ENCODE data around the gene HSD17B8.

HSD17B8 gene

GRCh38 chr6:33204415-33205190 is at the start of gene HSD17B8:
Gene HSD17B8, plus strand, starts transcription at chr6:33204655. Its CDS starts 14 bp downstream, at chr6:33204669.
- Histone ChIP-seq H3K27me3 (ENCODE audit: control insufficient read depth in 2 of 2, insufficient read depth in 2 of 2, low read length in 2 of 2) (no peaks in the 10 kb centered on the region), H3K27ac (ENCODE audit: low read depth in 2 of 2, low read length in 2 of 2) (peak within 1 kb of the TSS; percentile 66 to 80), H3K9me3 (ENCODE audit: control insufficient read depth in 2 of 2, low read length in 2 of 2) (no peaks in the 10 kb centered on the region), H3K9ac (ENCODE audit: low read depth in 1 of 2, low read length in 2 of 2) (peak within 1 kb of the TSS; percentile 84 to 90), H3K36me3 (ENCODE audit: control insufficient read depth in 2 of 2, insufficient read depth in 2 of 2, low read length in 2 of 2) (peaks cover 22 to 25% of the 10 kb centered on the region in 2 donors), H3K4me1 (ENCODE audit: control insufficient read depth in 2 of 2, insufficient read depth in 2 of 2, low read length in 2 of 2) (peaks cover 35 to 39% of the 10 kb centered on the region in 2 donors), H3K4me3 (ENCODE audit: low read length in 2 of 2) (peak within 1 kb of the TSS; percentile 83 to 85)

GRCh38 chr6:33156561-33156960 is 47.9 kb upstream of the HSD17B8 start:
- H3K4me1 ChIP-seq (ENCODE audit: control insufficient read depth in 2 of 2, insufficient read depth in 2 of 2, low read length in 2 of 2), result peaks cover 6% of the 10 kb centered on the region in 2 donors
- H3K27ac ChIP-seq (ENCODE audit: low read depth in 2 of 2, low read length in 2 of 2), result no peak overlapping the region
- H3K9me3 ChIP-seq (ENCODE audit: control insufficient read depth in 2 of 2, low read length in 2 of 2), result no peaks in the 10 kb centered on the region
- H3K9ac ChIP-seq (ENCODE audit: low read depth in 1 of 2, low read length in 2 of 2), result no peak overlapping the region
- no peak overlapping the region for H3K4me3 ChIP-seq (ENCODE audit: low read length in 2 of 2)
- no peaks in the 10 kb centered on the region for H3K36me3 ChIP-seq (ENCODE audit: control insufficient read depth in 2 of 2, insufficient read depth in 2 of 2, low read length in 2 of 2)
- H3K27me3 ChIP-seq (ENCODE audit: control insufficient read depth in 2 of 2, insufficient read depth in 2 of 2, low read length in 2 of 2), result no peaks in the 10 kb centered on the region

- Histone ChIP-seq H3K9ac (ENCODE audit: low read depth in 1 of 2, low read length in 2 of 2) (no peak overlapping the region), H3K4me1 (ENCODE audit: control insufficient read depth in 2 of 2, insufficient read depth in 2 of 2, low read length in 2 of 2) (peaks cover 10% of the 10 kb centered on the region in 2 donors), H3K27me3 (ENCODE audit: control insufficient read depth in 2 of 2, insufficient read depth in 2 of 2, low read length in 2 of 2) (no peaks in the 10 kb centered on the region), H3K4me3 (ENCODE audit: low read length in 2 of 2) (no peak overlapping the region), H3K27ac (ENCODE audit: low read depth in 2 of 2, low read length in 2 of 2) (no peak overlapping the region), H3K36me3 (ENCODE audit: control insufficient read depth in 2 of 2, insufficient read depth in 2 of 2, low read length in 2 of 2) (no peaks in the 10 kb centered on the region), H3K9me3 (ENCODE audit: control insufficient read depth in 2 of 2, low read length in 2 of 2) (no peaks in the 10 kb centered on the region)
Observed at GRCh38 chr6:33156964-33157363, 47.5 kb upstream of the HSD17B8 start.

GRCh38 chr6:33160096-33160495 is 44.4 kb upstream of the HSD17B8 start:
- no peak overlapping the region for H3K9ac ChIP-seq (ENCODE audit: low read depth in 1 of 2, low read length in 2 of 2)
- no peak overlapping the region for H3K27ac ChIP-seq (ENCODE audit: low read depth in 2 of 2, low read length in 2 of 2)
- H3K9me3 ChIP-seq (ENCODE audit: control insufficient read depth in 2 of 2, low read length in 2 of 2), result no peaks in the 10 kb centered on the region
- H3K36me3 ChIP-seq (ENCODE audit: control insufficient read depth in 2 of 2, insufficient read depth in 2 of 2, low read length in 2 of 2), result no peaks in the 10 kb centered on the region
- peaks cover 0 to 2% of the 10 kb centered on the region in 2 donors for H3K27me3 ChIP-seq (ENCODE audit: control insufficient read depth in 2 of 2, insufficient read depth in 2 of 2, low read length in 2 of 2)
- no peak overlapping the region for H3K4me3 ChIP-seq (ENCODE audit: low read length in 2 of 2)
- peaks cover 11 to 12% of the 10 kb centered on the region in 2 donors for H3K4me1 ChIP-seq (ENCODE audit: control insufficient read depth in 2 of 2, insufficient read depth in 2 of 2, low read length in 2 of 2)

GRCh38 chr6:33160728-33161344 is 43.6 kb upstream of the HSD17B8 start:
- Histone ChIP-seq H3K9me3 (ENCODE audit: control insufficient read depth in 2 of 2, low read length in 2 of 2) (no peaks in the 10 kb centered on the region), H3K27me3 (ENCODE audit: control insufficient read depth in 2 of 2, insufficient read depth in 2 of 2, low read length in 2 of 2) (peaks cover 0 to 2% of the 10 kb centered on the region in 2 donors), H3K27ac (ENCODE audit: low read depth in 2 of 2, low read length in 2 of 2) (peak overlapping the region; percentile 58 to 64), H3K4me3 (ENCODE audit: low read length in 2 of 2) (peak overlapping the region in 1 of 2 donors; percentile 67), H3K4me1 (ENCODE audit: control insufficient read depth in 2 of 2, insufficient read depth in 2 of 2, low read length in 2 of 2) (peaks cover 11 to 12% of the 10 kb centered on the region in 2 donors), H3K9ac (ENCODE audit: low read depth in 1 of 2, low read length in 2 of 2) (peak overlapping the region in 1 of 2 donors; percentile 78), H3K36me3 (ENCODE audit: control insufficient read depth in 2 of 2, insufficient read depth in 2 of 2, low read length in 2 of 2) (no peaks in the 10 kb centered on the region)

- Histone ChIP-seq H3K4me3 (ENCODE audit: low read length in 2 of 2) (peak overlapping the region; percentile 67 to 72), H3K4me1 (ENCODE audit: control insufficient read depth in 2 of 2, insufficient read depth in 2 of 2, low read length in 2 of 2) (peaks cover 11 to 12% of the 10 kb centered on the region in 2 donors), H3K27ac (ENCODE audit: low read depth in 2 of 2, low read length in 2 of 2) (peak overlapping the region; percentile 58 to 64), H3K36me3 (ENCODE audit: control insufficient read depth in 2 of 2, insufficient read depth in 2 of 2, low read length in 2 of 2) (no peaks in the 10 kb centered on the region), H3K9ac (ENCODE audit: low read depth in 1 of 2, low read length in 2 of 2) (peak overlapping the region; percentile 34 to 78), H3K9me3 (ENCODE audit: control insufficient read depth in 2 of 2, low read length in 2 of 2) (no peaks in the 10 kb centered on the region), H3K27me3 (ENCODE audit: control insufficient read depth in 2 of 2, insufficient read depth in 2 of 2, low read length in 2 of 2) (peaks cover 0 to 2% of the 10 kb centered on the region in 2 donors)
Observed at GRCh38 chr6:33161354-33162331, 42.8 kb upstream of the HSD17B8 start.

- no peaks in the 10 kb centered on the region for H3K9me3 ChIP-seq (ENCODE audit: control insufficient read depth in 2 of 2, low read length in 2 of 2)
Observed at GRCh38 chr6:33163540-33163939, 40.9 kb upstream of the HSD17B8 start.

GRCh38 chr6:33164176-33164575 is 40.3 kb upstream of the HSD17B8 start:
- H3K9ac ChIP-seq (ENCODE audit: low read depth in 1 of 2, low read length in 2 of 2), result no peak overlapping the region
- H3K4me3 ChIP-seq (ENCODE audit: low read length in 2 of 2), result no peak overlapping the region
- no peaks in the 10 kb centered on the region for H3K9me3 ChIP-seq (ENCODE audit: control insufficient read depth in 2 of 2, low read length in 2 of 2)
- peaks cover 0 to 2% of the 10 kb centered on the region in 2 donors for H3K27me3 ChIP-seq (ENCODE audit: control insufficient read depth in 2 of 2, insufficient read depth in 2 of 2, low read length in 2 of 2)
- H3K4me1 ChIP-seq (ENCODE audit: control insufficient read depth in 2 of 2, insufficient read depth in 2 of 2, low read length in 2 of 2), result peaks cover 11 to 12% of the 10 kb centered on the region in 2 donors
- no peaks in the 10 kb centered on the region for H3K36me3 ChIP-seq (ENCODE audit: control insufficient read depth in 2 of 2, insufficient read depth in 2 of 2, low read length in 2 of 2)
- no peak overlapping the region for H3K27ac ChIP-seq (ENCODE audit: low read depth in 2 of 2, low read length in 2 of 2)

More at GRCh38 chr6:33163540-33163939, 40.9 kb upstream of the HSD17B8 start:
- no peak overlapping the region for H3K4me3 ChIP-seq (ENCODE audit: low read length in 2 of 2)
- peaks cover 11 to 12% of the 10 kb centered on the region in 2 donors for H3K4me1 ChIP-seq (ENCODE audit: control insufficient read depth in 2 of 2, insufficient read depth in 2 of 2, low read length in 2 of 2)
- H3K36me3 ChIP-seq (ENCODE audit: control insufficient read depth in 2 of 2, insufficient read depth in 2 of 2, low read length in 2 of 2), result no peaks in the 10 kb centered on the region
- no peak overlapping the region for H3K27ac ChIP-seq (ENCODE audit: low read depth in 2 of 2, low read length in 2 of 2)
- no peak overlapping the region for H3K9ac ChIP-seq (ENCODE audit: low read depth in 1 of 2, low read length in 2 of 2)
- peaks cover 0 to 2% of the 10 kb centered on the region in 2 donors for H3K27me3 ChIP-seq (ENCODE audit: control insufficient read depth in 2 of 2, insufficient read depth in 2 of 2, low read length in 2 of 2)

GRCh38 chr6:33164665-33165373 is 39.6 kb upstream of the HSD17B8 start:
- no peaks in the 10 kb centered on the region for H3K36me3 ChIP-seq (ENCODE audit: control insufficient read depth in 2 of 2, insufficient read depth in 2 of 2, low read length in 2 of 2)

More at GRCh38 chr6:33164665-33165373, 39.6 kb upstream of the HSD17B8 start:
- no peaks in the 10 kb centered on the region for H3K9me3 ChIP-seq (ENCODE audit: control insufficient read depth in 2 of 2, low read length in 2 of 2)
- H3K27ac ChIP-seq (ENCODE audit: low read depth in 2 of 2, low read length in 2 of 2), result no peak overlapping the region
- H3K27me3 ChIP-seq (ENCODE audit: control insufficient read depth in 2 of 2, insufficient read depth in 2 of 2, low read length in 2 of 2), result peaks cover 0 to 2% of the 10 kb centered on the region in 2 donors
- no peak overlapping the region for H3K4me3 ChIP-seq (ENCODE audit: low read length in 2 of 2)
- H3K9ac ChIP-seq (ENCODE audit: low read depth in 1 of 2, low read length in 2 of 2), result no peak overlapping the region
- peaks cover 11 to 12% of the 10 kb centered on the region in 2 donors for H3K4me1 ChIP-seq (ENCODE audit: control insufficient read depth in 2 of 2, insufficient read depth in 2 of 2, low read length in 2 of 2)
